ENCODE data around the gene PYGO2.

The PYGO2 gene

GRCh38 chr1:154967331-154967950, 5.9 kb upstream of the PYGO2 start:
- TF ChIP-seq POLR2A (IDR thresholded peaks at IDR 0.05; ENCODE audit: low read depth, low read length) (no peak), POLR2AphosphoS5 (IDR thresholded peaks at IDR 0.05; ENCODE audit: low read depth, low read length) (no peak), TAF1 (IDR thresholded peaks at IDR 0.05; ENCODE audit: borderline replicate concordance, low read depth, low read length) (no peak)
- DNase-seq (ENCODE audit: insufficient read length) (no peak), FAIRE-seq (no peak)

- no peak for DNase-seq (ENCODE audit: insufficient read length)
- FAIRE-seq = no peak
- no peak for TF ChIP-seq POLR2AphosphoS5 (IDR thresholded peaks at IDR 0.05; ENCODE audit: low read depth, low read length)
- TF ChIP-seq POLR2A (IDR thresholded peaks at IDR 0.05; ENCODE audit: low read depth, low read length) = no peak
- TF ChIP-seq TAF1 (IDR thresholded peaks at IDR 0.05; ENCODE audit: borderline replicate concordance, low read depth, low read length) = no peak
Observed at GRCh38 chr1:154966111-154966510, 4.5 kb upstream of the PYGO2 start.

GRCh38 chr1:154964359-154964758, 2.8 kb upstream of the PYGO2 start:
- FAIRE-seq (no peak), DNase-seq (ENCODE audit: insufficient read length) (no peak)
- TF ChIP-seq TAF1 (IDR thresholded peaks at IDR 0.05; ENCODE audit: borderline replicate concordance, low read depth, low read length) = no peak
- TF ChIP-seq POLR2A (IDR thresholded peaks at IDR 0.05; ENCODE audit: low read depth, low read length) = no peak
- no peak for TF ChIP-seq POLR2AphosphoS5 (IDR thresholded peaks at IDR 0.05; ENCODE audit: low read depth, low read length)

GRCh38 chr1:154963643-154964042, 2.1 kb upstream of the PYGO2 start:
- TF ChIP-seq POLR2AphosphoS5 (IDR thresholded peaks at IDR 0.05; ENCODE audit: low read depth, low read length) = no peak
- no peak for TF ChIP-seq TAF1 (IDR thresholded peaks at IDR 0.05; ENCODE audit: borderline replicate concordance, low read depth, low read length)
- TF ChIP-seq POLR2A (IDR thresholded peaks at IDR 0.05; ENCODE audit: low read depth, low read length) = no peak
- no peak for FAIRE-seq
- DNase-seq (ENCODE audit: insufficient read length) = no peak

GRCh38 chr1:154962795-154963330, 1.3 kb upstream of the PYGO2 start:
- FAIRE-seq (no peak), DNase-seq (ENCODE audit: insufficient read length) (no peak)
- TF ChIP-seq POLR2A (IDR thresholded peaks at IDR 0.05; ENCODE audit: low read depth, low read length) (no peak), POLR2AphosphoS5 (IDR thresholded peaks at IDR 0.05; ENCODE audit: low read depth, low read length) (no peak), TAF1 (IDR thresholded peaks at IDR 0.05; ENCODE audit: borderline replicate concordance, low read depth, low read length) (no peak)

- FAIRE-seq (peak; percentile 44), DNase-seq (ENCODE audit: insufficient read length) (no peak)
- no peak for TF ChIP-seq POLR2AphosphoS5 (IDR thresholded peaks at IDR 0.05; ENCODE audit: low read depth, low read length)
- TF ChIP-seq POLR2A (IDR thresholded peaks at IDR 0.05; ENCODE audit: low read depth, low read length) = no peak
- TF ChIP-seq TAF1 (IDR thresholded peaks at IDR 0.05; ENCODE audit: borderline replicate concordance, low read depth, low read length) = no peak
Observed at GRCh38 chr1:154962156-154962749, 671 bp upstream of the PYGO2 start.

GRCh38 chr1:154960446-154961136, 991 bp downstream of the PYGO2 start:
- TF ChIP-seq TAF1 (IDR thresholded peaks at IDR 0.05; ENCODE audit: borderline replicate concordance, low read depth, low read length) (no peak), POLR2AphosphoS5 (IDR thresholded peaks at IDR 0.05; ENCODE audit: low read depth, low read length) (no peak), POLR2A (IDR thresholded peaks at IDR 0.05; ENCODE audit: low read depth, low read length) (no peak)
- DNase-seq (ENCODE audit: insufficient read length) (no peak), FAIRE-seq (no peak)

GRCh38 chr1:154959426-154959780, 2.2 kb downstream of the PYGO2 start:
- TF ChIP-seq POLR2A (IDR thresholded peaks at IDR 0.05; ENCODE audit: low read depth, low read length) = no peak
- TF ChIP-seq TAF1 (IDR thresholded peaks at IDR 0.05; ENCODE audit: borderline replicate concordance, low read depth, low read length) = no peak
- TF ChIP-seq POLR2AphosphoS5 (IDR thresholded peaks at IDR 0.05; ENCODE audit: low read depth, low read length) = no peak
- no peak for FAIRE-seq
- no peak for DNase-seq (ENCODE audit: insufficient read length)

- TF ChIP-seq POLR2AphosphoS5 (IDR thresholded peaks at IDR 0.05; ENCODE audit: low read depth, low read length) (no peak), POLR2A (IDR thresholded peaks at IDR 0.05; ENCODE audit: low read depth, low read length) (no peak), TAF1 (IDR thresholded peaks at IDR 0.05; ENCODE audit: borderline replicate concordance, low read depth, low read length) (no peak)
- DNase-seq (ENCODE audit: insufficient read length) (no peak), FAIRE-seq (no peak)
Observed at GRCh38 chr1:154958681-154959425, 2.7 kb downstream of the PYGO2 start.

- TF ChIP-seq TAF1 (IDR thresholded peaks at IDR 0.05; ENCODE audit: borderline replicate concordance, low read depth, low read length) = no peak
- no peak for TF ChIP-seq POLR2A (IDR thresholded peaks at IDR 0.05; ENCODE audit: low read depth, low read length)
- TF ChIP-seq POLR2AphosphoS5 (IDR thresholded peaks at IDR 0.05; ENCODE audit: low read depth, low read length) = no peak
- no peak for FAIRE-seq
- DNase-seq (ENCODE audit: insufficient read length) = no peak
Observed at GRCh38 chr1:154958036-154958435, 3.5 kb downstream of the PYGO2 start.

GRCh38 chr1:154957091-154957657, 4.4 kb downstream of the PYGO2 start:
- DNase-seq (ENCODE audit: insufficient read length) = no peak
- FAIRE-seq = no peak
- no peak for TF ChIP-seq POLR2AphosphoS5 (IDR thresholded peaks at IDR 0.05; ENCODE audit: low read depth, low read length)
- TF ChIP-seq POLR2A (IDR thresholded peaks at IDR 0.05; ENCODE audit: low read depth, low read length) = no peak
- TF ChIP-seq TAF1 (IDR thresholded peaks at IDR 0.05; ENCODE audit: borderline replicate concordance, low read depth, low read length) = no peak
